HCT116 (cell line): ENCODE measurements around the gene NSUN4. TPM values are rescaled to one million over a fixed set of nuclear protein-coding genes. Genes with fewer than 3 reads are reported as not detected.

Experiments used
- ATAC-seq: fragments of 200-7000 bp; cut with Tn5 transposase; 2 replicates; pipeline ENCODE4 v1.9.1; 2020; ENCODE audit warnings: mild to moderate bottlenecking, moderate library complexity
- BruUV-seq: library from RNA; stranded (reverse); fragments of 400-500 nt; replicated peaks from 2 replicates; lab custom pipeline; 2021; lab: Mats Ljungman, UMichigan
- CTCF ChIA-PET: fragments of 300-600 bp; sonication (Branson Sonifier 250); formaldehyde crosslinking; loops from one replicate; lab custom pipeline; 2021; ENCODE audit warnings: antibody characterized with exemption; lab: Charles Lee
- POLR2A ChIA-PET: fragments of 300-600, 350-600 bp; sonication (Branson Sonifier 250); formaldehyde crosslinking; loops from one replicate; lab custom pipeline; 2021; ENCODE audit warnings: antibody characterized with exemption; lab: Charles Lee
- RAD21 ChIA-PET, 2 experiments: fragments of 300-600 bp; sonication (Branson Sonifier 250); formaldehyde crosslinking; loops; one replicate each; lab custom pipeline; 2023; ENCODE audit warnings: low total read pairs in 2 of 2; ENCODE audit not compliant: uncharacterized antibody in 2 of 2, unreplicated experiment in 2 of 2, low non-redundant PET in 1 of 2; lab: Charles Lee
- DNase-seq: peaks from one replicate; pipeline ENCODE4 v3.0.0-alpha.2; 2010; ENCODE audit warnings: low read depth, low spot score
- H2AFZ ChIP-seq: fragments of 200-600 bp; shearing (Covaris generic), sonication (generic); 2 replicates; pipeline ENCODE4 v1.6.1; 2017; ENCODE audit warnings: low read depth, mixed run types, mixed read lengths, antibody characterized with exemption, low read length; ENCODE audit not compliant: poor library complexity, severe bottlenecking
- H3K27ac ChIP-seq: 2 replicates; pipeline ENCODE4 v1.5.1; 2012; ENCODE audit warnings: low read depth, low read length
- H3K27me3 ChIP-seq: fragments of 200-600 bp; sonication (generic); 2 replicates; pipeline ENCODE4 v1.6.1; 2016; ENCODE audit warnings: mixed run types, low read length, mixed read lengths; ENCODE audit not compliant: insufficient read depth
- H3K36me3 ChIP-seq, 2 experiments: fragments of 200-500 bp in 1 of 2; fragments of 200-600 bp in 1 of 2; sonication (Bioruptor generic) in 1 of 2; sonication (generic) in 1 of 2; 2 replicates each; pipeline versions ENCODE4 v1.5.1 to v1.6.1; 2014 to 2016; ENCODE audit warnings: low read length in 2 of 2, inconsistent platforms in 1 of 2, mixed read lengths in 1 of 2, mixed run types in 1 of 2; ENCODE audit not compliant: insufficient read depth in 2 of 2, control insufficient read depth in 1 of 2
- H3K4me1 ChIP-seq, 2 experiments: fragments of 200-600 bp in 1 of 2; sonication (generic) in 1 of 2; 2 replicates each; pipeline versions ENCODE4 v1.5.1 to v1.6.1; 2012 to 2017; ENCODE audit warnings: low read length in 2 of 2, inconsistent platforms in 1 of 2, mild to moderate bottlenecking in 1 of 2, mixed read lengths in 1 of 2, mixed run types in 1 of 2, moderate library complexity in 1 of 2; ENCODE audit not compliant: insufficient read depth in 2 of 2, control insufficient read depth in 1 of 2
- H3K4me2 ChIP-seq: fragments of 200-600 bp; sonication (generic); 2 replicates; pipeline ENCODE4 v1.6.1; 2017; ENCODE audit warnings: mixed run types, low read length, mixed read lengths
- H3K4me3 ChIP-seq, 2 experiments: fragments of 200-600 bp in 1 of 2; sonication (generic) in 1 of 2; replicated peaks in 1 of 2; 2 replicates each; pipeline ENCODE4 v1.5.1; 2011 to 2016; ENCODE audit warnings: low read length in 2 of 2, control low read depth in 1 of 2, low read depth in 1 of 2, mild to moderate bottlenecking in 1 of 2, mixed read lengths in 1 of 2, mixed run types in 1 of 2
- H3K79me2 ChIP-seq: fragments of 200-600 bp; sonication (generic); 2 replicates; pipeline ENCODE4 v1.6.1; 2017; ENCODE audit warnings: mild to moderate bottlenecking, mixed run types, low read length, moderate library complexity, mixed read lengths; ENCODE audit not compliant: insufficient read depth
- H3K9ac ChIP-seq: fragments of 200-600 bp; sonication (generic); 2 replicates; pipeline ENCODE4 v1.6.1; 2016; ENCODE audit warnings: low read length, mixed read lengths
- H3K9me2 ChIP-seq: fragments of 200-600 bp; sonication (generic), shearing (Covaris generic); 2 replicates; pipeline ENCODE4 v1.6.1; 2017; ENCODE audit warnings: mixed run types, mild to moderate bottlenecking, moderate library complexity; ENCODE audit not compliant: insufficient read depth
- H3K9me3 ChIP-seq, 2 experiments: fragments of 200-500 bp in 1 of 2; fragments of 200-600 bp in 1 of 2; sonication (Bioruptor generic) in 1 of 2; sonication (generic) in 1 of 2; 2 replicates each; pipeline ENCODE4 v1.6.1; 2014 to 2017; ENCODE audit warnings: low read length in 2 of 2, mixed read lengths in 2 of 2, inconsistent platforms in 1 of 2, low read depth in 1 of 2, mild to moderate bottlenecking in 1 of 2, mixed run types in 1 of 2, moderate library complexity in 1 of 2; ENCODE audit not compliant: control insufficient read depth in 1 of 2, insufficient read depth in 1 of 2
- H4K20me1 ChIP-seq: fragments of 200-600 bp; sonication (generic), shearing (Covaris generic); 2 replicates; pipeline ENCODE4 v1.6.1; 2017; ENCODE audit warnings: mixed run types, mild to moderate bottlenecking, moderate library complexity; ENCODE audit not compliant: insufficient read depth
- CEBPB ChIP-seq: IDR thresholded peaks from 2 replicates; pipeline ENCODE4 v1.6.1; 2012; ENCODE audit warnings: low read depth
- EGR1 ChIP-seq: IDR thresholded peaks from 2 replicates; pipeline ENCODE4 v1.6.1; 2012; ENCODE audit warnings: low read depth
- ELF1 ChIP-seq: IDR thresholded peaks from 2 replicates; pipeline ENCODE4 v1.6.1; 2012; ENCODE audit warnings: low read depth, borderline replicate concordance
- EZH2 ChIP-seq: fragments of 200-600 bp; sonication (generic); IDR thresholded peaks from 2 replicates; pipeline ENCODE4 v1.6.1; 2017; ENCODE audit warnings: antibody characterized with exemption, mixed run types
- EZH2phosphoT487 ChIP-seq: fragments of 200-600 bp; IDR thresholded peaks from 2 replicates; pipeline ENCODE4 v1.6.1; 2018; ENCODE audit warnings: antibody characterized with exemption, borderline replicate concordance
- FOSL1 ChIP-seq: IDR thresholded peaks from 2 replicates; pipeline ENCODE4 v1.6.1; 2012; ENCODE audit warnings: low read depth
- JUND ChIP-seq: IDR thresholded peaks from 2 replicates; pipeline ENCODE4 v1.6.1; 2012
- POLR2AphosphoS5 ChIP-seq: IDR thresholded peaks from 2 replicates; pipeline ENCODE4 v1.6.1; 2011; ENCODE audit warnings: mild to moderate bottlenecking, low read depth, low read length, moderate library complexity
- SIN3A ChIP-seq: IDR thresholded peaks from 2 replicates; pipeline ENCODE4 v1.6.1; 2012; ENCODE audit warnings: low read depth
- SP1 ChIP-seq: IDR thresholded peaks from 2 replicates; pipeline ENCODE4 v1.6.1; 2012; ENCODE audit warnings: low read depth
- TCF7L2 ChIP-seq: IDR thresholded peaks from 2 replicates; pipeline ENCODE4 v1.7.0; 2011; ENCODE audit warnings: borderline replicate concordance, inconsistent platforms; ENCODE audit not compliant: insufficient read depth, insufficient read length; ENCODE audit errors: extremely low read depth
- YY1 ChIP-seq: IDR thresholded peaks from 2 replicates; pipeline ENCODE4 v1.6.1; 2011; ENCODE audit warnings: low read length, low read depth, moderate library complexity, mild to moderate bottlenecking; ENCODE audit not compliant: insufficient replicate concordance; ENCODE audit errors: extremely low read depth
- intact Hi-C: fragments of 100-400 bp; cut with micrococcal nuclease; formaldehyde crosslinking; loops from 2 replicates; pipeline ENCODE4 v1.10.0; 2022
- total RNA-seq: library from RNA; stranded (reverse); gene quantifications from one replicate; pipeline ENCODE4 v1.2.1, GENCODE V29; 2021; ENCODE audit not compliant: unreplicated experiment
- TF ChIP-seq, protein P1 (sequence below): IDR thresholded peaks from 2 replicates; pipeline ENCODE4 v1.6.1; 2012; ENCODE audit warnings: low read depth
- TF ChIP-seq, protein P2 (sequence below): IDR thresholded peaks from 2 replicates; pipeline ENCODE4 v1.6.1; 2012

Gene NSUN4
- total RNA-seq, 1 experiment from 2014 or later = 27.8 TPM

DNA sequence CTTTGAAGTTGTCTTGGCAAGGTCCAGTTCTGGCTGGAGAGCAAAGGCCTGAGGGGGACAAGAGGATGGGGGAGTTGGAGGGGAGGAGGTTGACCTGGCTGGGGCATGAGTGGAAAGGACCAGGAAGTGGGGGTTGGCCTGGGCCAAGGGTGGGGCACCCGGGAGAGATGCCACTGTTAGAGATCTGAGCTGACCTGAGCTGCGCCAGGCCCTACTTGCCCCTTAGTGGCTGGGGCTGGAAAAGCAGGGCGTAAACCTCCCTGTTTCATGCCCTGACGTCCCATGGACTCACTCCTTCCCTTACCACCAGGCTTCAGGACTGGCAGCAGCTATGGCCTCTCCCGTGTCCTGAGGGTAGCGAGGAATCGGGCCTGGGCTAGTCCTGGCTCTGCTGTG lies 70.4 kb downstream of the NSUN4 start:
- no peak overlapping the region for H3K27ac ChIP-seq
- ATAC-seq (no peak), DNase-seq (no peak)
- H3K27me3 ChIP-seq = no peaks in the 10 kb centered on the region
- H3K4me1 ChIP-seq = 0 out of 4 replicates have a peak, but pooled peaks cover 0 to 3% of the 10 kb centered on the region in 2 experiments
- intact Hi-C loops = no loop called here
- ChIA-PET POLR2A (no interaction called here), RAD21 (no interaction called here), CTCF (no interaction called here)
- 0 out of 4 replicates have a peak, but pooled peaks cover 0 to 5% of the 10 kb centered on the region in 2 experiments for H3K36me3 ChIP-seq
- no peaks in the 10 kb centered on the region for H3K9me3 ChIP-seq
- no peak overlapping the region for H3K4me3 ChIP-seq
- H3K79me2 ChIP-seq = no peaks in the 10 kb centered on the region
- TF ChIP-seq, protein P1, sequence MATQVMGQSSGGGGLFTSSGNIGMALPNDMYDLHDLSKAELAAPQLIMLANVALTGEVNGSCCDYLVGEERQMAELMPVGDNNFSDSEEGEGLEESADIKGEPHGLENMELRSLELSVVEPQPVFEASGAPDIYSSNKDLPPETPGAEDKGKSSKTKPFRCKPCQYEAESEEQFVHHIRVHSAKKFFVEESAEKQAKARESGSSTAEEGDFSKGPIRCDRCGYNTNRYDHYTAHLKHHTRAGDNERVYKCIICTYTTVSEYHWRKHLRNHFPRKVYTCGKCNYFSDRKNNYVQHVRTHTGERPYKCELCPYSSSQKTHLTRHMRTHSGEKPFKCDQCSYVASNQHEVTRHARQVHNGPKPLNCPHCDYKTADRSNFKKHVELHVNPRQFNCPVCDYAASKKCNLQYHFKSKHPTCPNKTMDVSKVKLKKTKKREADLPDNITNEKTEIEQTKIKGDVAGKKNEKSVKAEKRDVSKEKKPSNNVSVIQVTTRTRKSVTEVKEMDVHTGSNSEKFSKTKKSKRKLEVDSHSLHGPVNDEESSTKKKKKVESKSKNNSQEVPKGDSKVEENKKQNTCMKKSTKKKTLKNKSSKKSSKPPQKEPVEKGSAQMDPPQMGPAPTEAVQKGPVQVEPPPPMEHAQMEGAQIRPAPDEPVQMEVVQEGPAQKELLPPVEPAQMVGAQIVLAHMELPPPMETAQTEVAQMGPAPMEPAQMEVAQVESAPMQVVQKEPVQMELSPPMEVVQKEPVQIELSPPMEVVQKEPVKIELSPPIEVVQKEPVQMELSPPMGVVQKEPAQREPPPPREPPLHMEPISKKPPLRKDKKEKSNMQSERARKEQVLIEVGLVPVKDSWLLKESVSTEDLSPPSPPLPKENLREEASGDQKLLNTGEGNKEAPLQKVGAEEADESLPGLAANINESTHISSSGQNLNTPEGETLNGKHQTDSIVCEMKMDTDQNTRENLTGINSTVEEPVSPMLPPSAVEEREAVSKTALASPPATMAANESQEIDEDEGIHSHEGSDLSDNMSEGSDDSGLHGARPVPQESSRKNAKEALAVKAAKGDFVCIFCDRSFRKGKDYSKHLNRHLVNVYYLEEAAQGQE = no peak
- no peak for TF ChIP-seq SIN3A
- no peak for TF ChIP-seq TCF7L2
- TF ChIP-seq CEBPB = no peak
- no peak for TF ChIP-seq YY1
- TF ChIP-seq EZH2phosphoT487 = no peak
- no peak for TF ChIP-seq EGR1
- no peak for TF ChIP-seq SP1
- TF ChIP-seq JUND = no peak
- TF ChIP-seq, protein P2, sequence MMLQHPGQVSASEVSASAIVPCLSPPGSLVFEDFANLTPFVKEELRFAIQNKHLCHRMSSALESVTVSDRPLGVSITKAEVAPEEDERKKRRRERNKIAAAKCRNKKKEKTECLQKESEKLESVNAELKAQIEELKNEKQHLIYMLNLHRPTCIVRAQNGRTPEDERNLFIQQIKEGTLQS = no peak
- no peak for TF ChIP-seq FOSL1
- TF ChIP-seq POLR2AphosphoS5 = no peak
- TF ChIP-seq ELF1 = no peak
- TF ChIP-seq EZH2 = no peak
- BruUV-seq = no TSS peak
- no peak overlapping the region for H2AFZ ChIP-seq
- H3K9me2 ChIP-seq = no peaks in the 10 kb centered on the region
- no peaks in the 10 kb centered on the region for H4K20me1 ChIP-seq
- no peak overlapping the region for H3K4me2 ChIP-seq
- H3K9ac ChIP-seq = no peak overlapping the region

Other genes starting within 250 kb of the NSUN4 start
- gene PIK3R3, start 208.2 kb upstream of the NSUN4 start, total RNA-seq = 1.6 TPM
- 9.9 TPM for gene TSPAN1, start 165.7 kb upstream of the NSUN4 start, total RNA-seq
- not detected for gene P3R3URF, start 164.3 kb upstream of the NSUN4 start, total RNA-seq
- gene POMGNT1, start 142.4 kb upstream of the NSUN4 start, total RNA-seq = 97.7 TPM
- gene LURAP1, start 137.5 kb upstream of the NSUN4 start, total RNA-seq = not detected
- gene RAD54L, start 93.0 kb upstream of the NSUN4 start, total RNA-seq = 28.9 TPM
- gene LRRC41, start 37.2 kb upstream of the NSUN4 start, total RNA-seq = 38.1 TPM
- 514 TPM for gene UQCRH, start 37.1 kb upstream of the NSUN4 start, total RNA-seq
- 24.8 TPM for gene FAAH, start 53.5 kb downstream of the NSUN4 start, total RNA-seq
- 4.3 TPM for gene DMBX1, start 149.0 kb downstream of the NSUN4 start, total RNA-seq
- not detected for gene KNCN, start 210.8 kb downstream of the NSUN4 start, total RNA-seq